GM19463 (cell line): Measurements from ENCODE around the gene GPC6.

ENCODE experiments used
- ATAC-seq: cut with Tn5 transposase; IDR thresholded peaks from one replicate; pipeline ENCODE4 v1.9.1; 2021; ENCODE audit warnings: mild to moderate bottlenecking, moderate library complexity; ENCODE audit not compliant: unreplicated experiment

Gene GPC6

DNA sequence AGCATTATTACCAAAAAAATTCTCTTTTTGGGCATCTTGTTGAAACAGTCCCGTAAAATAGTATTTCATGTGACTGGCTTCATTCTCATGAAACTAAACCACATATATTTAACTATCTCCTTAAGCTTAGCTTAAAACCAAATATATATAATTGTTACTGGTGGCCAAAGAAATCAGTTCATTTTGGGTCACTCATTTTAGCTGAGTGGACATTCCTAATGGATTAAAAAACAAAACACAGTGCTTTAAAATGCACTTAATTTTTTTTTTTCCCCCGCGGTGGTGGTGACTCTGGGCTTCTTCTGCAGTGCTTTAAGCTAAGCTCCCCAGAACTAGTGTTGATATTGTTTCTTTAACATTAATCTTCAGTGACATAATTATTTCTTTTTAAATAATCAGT lies 540.1 kb downstream of the GPC6 start:
- no peak for ATAC-seq

DNA sequence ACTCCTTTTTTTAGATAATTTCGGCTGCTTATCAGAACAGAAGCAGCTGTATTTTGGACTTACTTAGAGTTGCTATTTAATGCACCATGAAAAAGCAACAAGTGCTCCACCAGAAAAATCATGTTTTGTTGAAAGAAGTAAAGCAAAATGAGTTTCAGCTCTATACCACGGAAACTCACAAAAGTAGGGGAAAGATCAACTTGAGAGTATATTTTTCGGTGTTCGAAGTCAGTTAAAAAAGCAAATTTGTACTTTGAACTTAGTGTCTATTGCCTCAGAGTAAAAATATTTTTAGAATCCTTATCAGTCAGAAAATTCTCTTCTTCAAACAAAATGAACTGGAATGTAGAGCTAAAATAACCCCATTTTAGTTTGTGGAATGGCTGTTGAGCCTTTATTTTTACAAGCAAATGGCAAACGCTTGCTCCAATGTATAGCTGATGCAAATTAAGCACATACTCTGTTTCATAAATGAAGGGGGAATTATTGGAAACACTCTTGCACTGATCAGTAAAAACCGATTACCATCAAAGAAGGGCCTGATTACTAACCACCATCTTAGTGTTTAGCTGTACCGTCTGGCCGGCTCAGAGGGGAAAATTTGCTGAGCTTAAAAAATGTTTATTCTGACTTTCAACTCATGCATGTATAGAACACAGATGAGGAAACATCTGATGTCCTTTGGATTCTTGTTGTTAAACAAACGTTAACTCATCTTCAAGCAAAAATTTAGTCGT lies 540.7 kb downstream of the GPC6 start:
- ATAC-seq: no peak

DNA sequence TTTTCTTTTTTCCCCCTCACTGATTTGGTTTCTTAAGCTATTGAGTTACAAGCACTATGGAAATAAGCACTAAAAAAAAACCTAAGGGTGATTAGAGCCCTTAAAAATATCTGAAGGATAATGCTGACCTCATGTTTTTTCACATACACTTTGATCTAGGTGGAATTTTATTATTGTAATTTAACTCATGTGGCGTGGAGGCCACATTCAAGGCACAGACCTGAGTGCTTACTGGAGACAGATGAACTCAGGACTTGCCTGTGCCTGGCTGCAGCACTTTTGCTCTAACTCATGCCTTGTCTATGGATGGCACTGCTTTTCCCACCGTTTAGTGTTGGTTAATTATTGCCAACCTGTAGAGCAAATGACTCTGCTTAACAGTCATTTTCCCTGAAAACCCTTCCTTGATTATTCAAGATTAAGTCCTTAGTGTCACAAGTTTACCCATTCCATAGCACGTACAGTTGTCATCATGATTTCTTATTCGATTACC lies 541.4 kb downstream of the GPC6 start:
- ATAC-seq: no peak

GRCh38 chr13:93769101-93769500 lies 542.5 kb downstream of the GPC6 start:
- no peak for ATAC-seq

DNA sequence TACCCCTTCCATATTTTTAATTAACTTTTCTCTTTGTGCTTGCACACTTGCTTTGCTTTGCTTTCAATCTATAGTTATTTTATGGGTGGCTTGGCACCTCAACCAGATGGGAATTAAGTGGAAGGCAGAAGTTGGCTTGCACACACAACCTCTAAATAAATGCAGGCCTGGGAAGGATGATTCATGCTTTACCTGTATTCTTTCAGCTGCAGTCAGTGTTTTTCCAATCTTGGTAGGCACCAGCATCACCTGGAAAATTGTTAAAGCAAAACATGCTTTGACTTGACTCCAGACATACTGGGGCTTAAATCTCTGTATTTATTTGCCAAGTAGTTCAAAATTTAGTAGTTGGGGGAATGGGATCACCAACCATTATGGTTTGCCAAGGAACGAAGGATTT lies 543.0 kb downstream of the GPC6 start:
- ATAC-seq: no peak

- no peak for ATAC-seq
These were observed 544.6 kb downstream of the GPC6 start for GRCh38 chr13:93771227-93771626.

DNA sequence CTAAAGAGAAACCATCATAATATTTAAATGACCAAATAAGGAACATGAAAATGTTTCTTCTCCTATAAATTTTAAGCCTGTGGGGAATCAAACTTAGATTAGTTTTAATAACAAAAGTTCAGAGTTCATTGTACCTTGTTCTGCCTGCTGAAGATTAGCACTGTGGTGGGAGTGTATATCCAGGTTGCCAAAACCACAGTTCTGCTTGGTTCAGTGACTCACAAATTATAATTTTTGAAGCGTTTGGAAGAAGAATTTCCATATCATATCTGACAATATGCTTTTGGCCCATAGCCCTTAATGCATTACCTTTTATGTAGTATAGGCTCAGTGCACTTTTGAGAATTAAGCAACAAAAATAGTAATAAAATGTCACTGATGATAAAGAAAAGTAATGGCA lies 545.2 kb downstream of the GPC6 start:
- ATAC-seq: no peak

GRCh38 chr13:93774506-93774905 lies 547.9 kb downstream of the GPC6 start:
- no peak for ATAC-seq

- ATAC-seq: no peak
These were observed 548.4 kb downstream of the GPC6 start for GRCh38 chr13:93775027-93775426.

GRCh38 chr13:93775507-93776108 lies 549.0 kb downstream of the GPC6 start:
- no peak for ATAC-seq

GRCh38 chr13:93776936-93777335 lies 550.3 kb downstream of the GPC6 start:
- no peak for ATAC-seq

DNA sequence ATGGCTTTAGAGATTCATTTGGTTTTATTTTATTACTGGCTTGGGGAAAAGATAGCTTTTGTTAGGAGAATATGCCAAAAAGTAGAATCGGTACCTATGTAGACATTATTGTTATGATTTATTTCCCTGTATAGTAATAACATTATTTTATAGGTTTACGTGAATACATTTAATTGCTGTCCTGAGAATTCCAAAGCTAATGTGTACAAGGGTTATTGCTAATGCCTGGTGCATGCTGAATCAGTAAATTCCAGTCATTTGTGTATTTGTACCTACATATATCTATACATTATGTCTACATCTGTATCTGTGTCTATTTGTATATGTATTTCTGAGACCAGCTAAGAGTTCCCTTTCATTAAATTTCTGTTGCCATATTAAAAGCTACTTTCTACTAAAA lies 550.9 kb downstream of the GPC6 start:
- no peak for ATAC-seq

- no peak for ATAC-seq
These were observed 551.9 kb downstream of the GPC6 start for GRCh38 chr13:93778548-93778947.

- ATAC-seq: no peak
These were observed 557.6 kb downstream of the GPC6 start for GRCh38 chr13:93784191-93784590.

- no peak for ATAC-seq
These were observed 560.4 kb downstream of the GPC6 start for GRCh38 chr13:93786846-93787489.

GRCh38 chr13:93788456-93788855 lies 561.8 kb downstream of the GPC6 start:
- no peak for ATAC-seq

DNA sequence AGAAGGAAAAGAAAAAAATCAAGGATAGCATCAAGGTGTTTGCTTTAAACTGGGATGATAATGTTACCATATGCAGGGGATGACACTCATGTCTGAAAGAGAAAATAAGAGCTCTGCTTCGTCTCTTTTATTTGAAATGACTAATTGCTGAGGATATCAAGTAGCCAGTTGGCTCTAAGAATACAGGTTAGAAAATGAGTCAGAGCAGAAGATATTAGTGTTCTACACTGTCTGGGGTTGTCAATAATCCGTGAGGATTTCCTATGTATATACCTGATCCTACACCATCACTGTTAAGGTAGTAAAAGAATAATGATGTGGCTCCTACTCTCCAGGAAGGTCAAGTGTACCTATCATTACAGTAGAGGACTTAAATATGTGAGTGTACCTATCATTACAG lies 562.5 kb downstream of the GPC6 start:
- no peak for ATAC-seq

DNA sequence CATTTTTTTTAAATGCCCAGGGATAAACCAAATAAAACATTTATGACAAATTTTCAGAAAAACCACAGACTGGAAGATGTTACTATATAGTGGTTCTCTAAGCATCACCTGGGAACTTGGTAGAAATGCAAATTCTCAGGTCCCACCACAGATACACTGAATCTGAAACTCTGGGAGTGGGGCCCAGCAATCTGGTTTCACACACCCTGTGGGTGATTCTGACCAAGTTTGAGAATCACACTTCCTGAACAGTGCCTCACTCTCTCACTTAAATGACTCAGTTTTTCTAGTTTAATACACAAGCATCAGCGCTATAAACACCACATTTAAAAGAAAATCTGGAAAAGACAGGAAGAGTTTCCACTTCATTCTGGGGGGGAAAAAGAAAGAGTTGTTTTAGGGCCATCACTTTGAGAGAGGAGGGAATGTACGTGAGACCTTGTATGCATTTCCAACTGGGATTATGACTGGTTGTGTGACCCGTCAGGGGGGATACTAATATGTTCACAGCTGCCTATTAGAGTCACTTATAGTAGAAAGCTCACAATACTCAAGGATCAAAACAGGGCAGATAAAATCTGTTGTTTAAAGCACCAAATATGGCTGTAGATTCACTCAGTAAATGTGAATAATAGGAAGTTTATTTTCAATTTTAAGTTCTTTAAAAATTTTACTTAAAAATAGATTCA lies 567.7 kb downstream of the GPC6 start:
- peak; percentile 79 for ATAC-seq

GRCh38 chr13:93797463-93797862 lies 570.9 kb downstream of the GPC6 start:
- ATAC-seq: no peak

DNA sequence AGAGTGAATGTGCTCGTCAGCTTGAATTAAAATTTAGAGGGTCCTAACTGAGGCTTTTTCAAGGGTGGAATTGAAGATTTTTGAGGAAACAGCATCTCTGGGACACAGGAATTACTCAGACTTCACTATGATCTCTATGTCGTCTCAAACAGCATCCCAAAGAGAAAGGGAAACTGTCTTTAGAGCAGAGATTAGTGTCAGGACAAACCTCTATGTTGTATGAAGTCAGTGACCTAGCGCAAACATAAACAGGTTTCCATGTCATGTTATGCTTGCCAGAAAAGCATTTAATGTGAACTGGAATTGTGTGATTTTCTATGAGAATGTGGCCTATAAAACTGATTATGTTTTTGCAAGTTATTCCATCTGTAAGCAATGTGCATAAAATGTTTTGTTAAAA lies 573.7 kb downstream of the GPC6 start:
- ATAC-seq: no peak

- ATAC-seq: no peak
These were observed 579.1 kb downstream of the GPC6 start for GRCh38 chr13:93805736-93806135.

DNA sequence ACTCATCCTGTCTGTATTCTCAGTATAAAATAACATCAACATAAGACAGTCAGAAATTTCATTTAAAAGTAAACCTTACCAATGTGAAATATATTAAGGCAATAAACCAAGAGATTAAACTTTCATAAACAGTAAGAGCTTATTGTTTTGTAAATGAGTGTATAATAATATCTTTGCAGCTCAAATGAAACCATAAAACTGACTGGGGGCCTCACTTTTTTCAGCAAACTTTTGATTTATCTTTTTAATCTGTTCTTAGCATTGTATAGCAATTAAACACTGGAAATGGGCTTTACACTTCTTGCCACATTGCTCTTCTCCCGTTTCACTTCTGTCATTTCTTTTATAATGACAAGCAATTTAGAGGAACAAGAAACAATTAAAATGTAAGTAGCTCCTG lies 580.3 kb downstream of the GPC6 start:
- ATAC-seq: no peak
